ENCODE results near the gene PRDM15.

DNA sequence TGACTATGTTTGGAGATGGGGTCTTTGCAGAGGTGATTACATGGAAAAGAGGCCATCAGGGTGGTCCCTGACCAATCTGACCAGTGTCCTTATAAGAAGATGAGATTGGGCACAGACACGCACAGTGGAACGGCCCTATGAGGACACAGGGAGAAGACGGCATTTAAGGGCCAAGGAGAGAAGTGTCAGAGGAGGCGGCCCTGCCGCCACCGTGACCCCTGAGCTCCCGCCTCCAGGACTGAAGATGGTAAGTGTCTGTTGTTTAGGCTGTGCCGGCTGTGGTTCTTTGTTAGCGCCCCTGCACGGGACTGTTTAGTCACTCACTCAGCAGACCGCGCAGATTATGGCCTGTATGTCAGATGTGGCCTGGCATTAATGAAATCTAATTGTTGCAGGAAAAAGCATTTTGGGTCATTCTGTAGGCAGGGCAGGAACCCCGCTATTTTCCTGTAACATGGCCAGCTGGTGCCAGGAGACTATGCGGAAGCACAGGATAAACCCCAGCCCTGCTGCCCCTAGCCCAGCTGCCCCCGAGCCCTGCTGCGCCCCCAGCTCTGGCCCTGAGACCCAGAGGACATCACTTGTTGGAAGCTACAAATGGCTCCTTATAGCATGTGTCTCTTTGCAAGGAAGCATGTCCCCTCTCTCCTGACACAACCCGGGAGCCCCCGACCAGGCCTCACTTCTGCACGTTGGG lies 58.6 kb downstream of the PRDM15 start:
- TF ChIP-seq CREB1 (IDR thresholded peaks at IDR 0.05; ENCODE audit: low read depth), result no peak
- TF ChIP-seq EP300 (IDR thresholded peaks at IDR 0.05; ENCODE audit: borderline replicate concordance), result no peak
- TF ChIP-seq CEBPB (IDR thresholded peaks at IDR 0.05), result no peak
- TF ChIP-seq REST (IDR thresholded peaks at IDR 0.05; ENCODE audit: low read depth), result no peak
- TF ChIP-seq, protein P1, sequence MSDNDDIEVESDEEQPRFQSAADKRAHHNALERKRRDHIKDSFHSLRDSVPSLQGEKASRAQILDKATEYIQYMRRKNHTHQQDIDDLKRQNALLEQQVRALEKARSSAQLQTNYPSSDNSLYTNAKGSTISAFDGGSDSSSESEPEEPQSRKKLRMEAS (IDR thresholded peaks at IDR 0.05), result no peak
- TF ChIP-seq, protein P2, sequence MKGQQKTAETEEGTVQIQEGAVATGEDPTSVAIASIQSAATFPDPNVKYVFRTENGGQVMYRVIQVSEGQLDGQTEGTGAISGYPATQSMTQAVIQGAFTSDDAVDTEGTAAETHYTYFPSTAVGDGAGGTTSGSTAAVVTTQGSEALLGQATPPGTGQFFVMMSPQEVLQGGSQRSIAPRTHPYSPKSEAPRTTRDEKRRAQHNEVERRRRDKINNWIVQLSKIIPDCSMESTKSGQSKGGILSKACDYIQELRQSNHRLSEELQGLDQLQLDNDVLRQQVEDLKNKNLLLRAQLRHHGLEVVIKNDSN (IDR thresholded peaks at IDR 0.05), result no peak
- no peak for TF ChIP-seq EGR1 (IDR thresholded peaks at IDR 0.05)
- no peak for TF ChIP-seq YY1 (IDR thresholded peaks at IDR 0.05; ENCODE audit: low read depth)

Data from Ishikawa (cell line).